GM18861 (cell line): ENCODE results near the gene PAK5.

Source experiments
- ATAC-seq: cut with Tn5 transposase; IDR thresholded peaks from one replicate; pipeline ENCODE4 v1.9.1; 2021; ENCODE audit not compliant: unreplicated experiment

Gene PAK5

DNA sequence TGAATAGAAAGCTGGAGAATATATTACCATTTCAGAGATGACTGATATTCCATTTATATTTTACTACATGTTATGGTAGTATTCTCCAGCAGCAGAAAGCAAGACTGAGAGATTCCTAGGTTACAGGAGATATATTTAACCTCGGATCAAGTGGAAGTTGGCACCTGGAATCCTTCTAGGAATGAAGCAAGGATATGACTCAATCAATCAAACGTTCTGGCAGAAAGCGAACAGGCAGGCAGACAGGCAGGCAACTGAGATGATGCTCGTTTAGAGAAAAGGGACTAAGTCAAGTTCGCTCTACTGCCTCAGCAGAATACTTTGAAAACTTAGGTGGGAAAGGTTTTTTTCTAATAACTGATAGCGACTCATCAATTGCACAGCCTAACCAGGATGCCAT lies 46.2 kb downstream of the PAK5 start:
- ATAC-seq = no peak

DNA sequence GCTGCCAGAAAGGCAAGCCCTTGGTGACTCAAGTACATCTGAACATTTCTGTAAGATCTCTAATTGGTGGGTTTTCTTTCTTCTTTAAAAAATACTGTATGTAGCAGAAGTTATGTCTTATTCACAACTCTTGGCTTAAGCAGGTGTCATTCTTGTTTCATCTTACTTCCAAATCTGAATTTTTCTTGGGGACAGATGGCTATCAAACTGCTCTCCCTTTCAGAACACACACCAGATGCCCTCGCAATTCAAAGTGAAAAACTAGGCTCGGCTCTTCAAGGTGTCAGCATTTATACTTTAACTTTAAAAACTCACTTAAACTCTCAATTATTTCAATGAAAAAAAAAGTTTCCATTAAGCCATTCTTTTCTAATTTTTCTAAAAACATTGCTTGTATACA lies 49.7 kb downstream of the PAK5 start:
- ATAC-seq = no peak

DNA sequence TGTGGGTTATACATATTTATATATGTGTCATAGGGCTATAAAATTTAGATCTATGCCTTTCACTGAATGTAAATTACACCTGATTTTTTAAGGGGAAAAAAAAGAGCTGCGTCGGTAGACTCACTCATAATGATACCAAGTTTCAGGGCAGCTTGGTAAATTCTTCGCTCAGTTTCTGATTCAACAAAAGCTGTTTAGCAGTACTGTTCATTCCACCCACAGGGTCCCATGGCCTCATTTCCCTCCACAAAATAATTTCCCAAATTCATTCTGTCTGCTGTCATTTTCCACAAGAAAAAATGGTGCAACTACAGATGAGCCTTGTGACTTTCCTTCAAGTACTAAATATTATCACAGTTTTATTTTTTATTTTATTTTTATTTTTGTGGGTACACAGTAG lies 63.7 kb downstream of the PAK5 start:
- no peak for ATAC-seq

DNA sequence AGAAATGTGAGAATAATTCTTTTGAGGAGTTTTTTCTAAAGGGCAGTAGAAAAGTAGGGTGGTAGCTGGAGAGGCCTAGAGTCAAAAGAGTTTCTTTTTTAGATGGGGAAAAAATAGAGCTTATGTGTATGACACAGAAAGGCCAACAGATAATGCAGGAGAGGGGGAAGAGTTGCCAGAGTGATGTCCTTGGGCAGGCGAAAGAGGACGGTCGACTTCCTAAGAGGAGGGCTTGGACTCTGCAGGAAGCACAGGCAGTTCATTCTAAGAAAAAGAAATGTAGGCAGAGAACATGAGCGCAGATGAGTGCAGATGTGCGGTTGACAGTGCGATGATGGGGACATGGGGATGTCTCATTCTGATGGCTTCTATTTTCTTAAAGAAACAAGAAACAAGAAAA lies 68.9 kb downstream of the PAK5 start:
- ATAC-seq = no peak

DNA sequence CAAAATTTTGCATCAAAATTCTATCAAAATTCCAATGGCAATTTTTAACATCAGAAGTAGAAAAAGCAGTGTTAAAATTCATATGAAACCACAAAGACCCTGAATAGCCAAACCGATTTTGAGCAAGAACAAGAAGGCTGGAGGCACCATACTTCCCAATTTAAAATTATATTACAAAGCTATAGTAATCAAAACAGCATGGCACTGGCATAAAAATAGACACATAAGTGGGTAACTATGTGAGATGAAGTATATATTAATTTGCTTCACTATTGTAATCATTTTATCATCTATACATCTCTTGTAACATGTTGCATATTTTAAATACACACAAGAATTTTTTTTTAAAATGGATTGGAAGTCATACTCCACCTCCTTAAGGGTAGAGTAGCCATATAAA lies 77.4 kb downstream of the PAK5 start:
- no peak for ATAC-seq

DNA sequence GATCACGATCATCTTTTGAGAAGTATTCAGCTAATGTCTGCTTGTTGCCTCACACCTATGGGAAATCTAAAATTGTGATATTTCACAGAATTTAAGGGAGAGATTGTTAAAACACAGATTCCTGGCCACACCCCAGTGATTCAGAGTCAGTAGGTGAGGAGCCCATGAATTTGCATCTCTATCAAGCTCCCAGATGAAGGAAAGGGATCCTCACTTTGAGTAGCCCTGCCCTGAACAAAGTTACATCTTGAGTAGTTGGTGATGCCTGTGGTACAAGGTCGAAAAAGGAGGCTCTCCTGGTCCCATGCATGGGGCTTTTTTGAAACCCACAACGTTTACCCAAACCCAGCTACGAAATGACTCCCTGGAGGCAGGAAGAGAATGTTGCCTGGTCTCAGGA lies 79.5 kb downstream of the PAK5 start:
- ATAC-seq = no peak

- ATAC-seq = no peak
These were observed 80.1 kb downstream of the PAK5 start for GRCh38 chr20:9758752-9759151.

DNA sequence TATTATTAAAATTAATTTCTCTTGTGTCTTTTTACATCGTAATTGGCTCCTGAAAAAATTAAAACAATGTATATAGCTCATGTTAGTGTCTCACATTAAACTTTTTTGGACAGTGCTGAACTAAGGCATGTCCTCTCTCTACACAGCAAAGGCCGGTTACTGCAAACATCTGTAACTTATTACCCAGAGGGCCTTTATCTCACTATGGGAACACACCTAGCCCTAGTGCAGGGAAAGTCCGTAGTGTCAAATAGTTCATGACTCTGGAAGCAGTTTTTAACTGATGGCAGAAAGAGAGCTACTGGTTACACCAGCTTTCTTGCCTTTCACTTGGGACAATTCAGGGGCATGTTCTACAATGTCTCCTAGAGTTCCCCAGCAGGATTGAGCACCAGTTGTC lies 82.2 kb downstream of the PAK5 start:
- no peak for ATAC-seq

GRCh38 chr20:9755301-9755700 lies 83.6 kb downstream of the PAK5 start:
- ATAC-seq = no peak

DNA sequence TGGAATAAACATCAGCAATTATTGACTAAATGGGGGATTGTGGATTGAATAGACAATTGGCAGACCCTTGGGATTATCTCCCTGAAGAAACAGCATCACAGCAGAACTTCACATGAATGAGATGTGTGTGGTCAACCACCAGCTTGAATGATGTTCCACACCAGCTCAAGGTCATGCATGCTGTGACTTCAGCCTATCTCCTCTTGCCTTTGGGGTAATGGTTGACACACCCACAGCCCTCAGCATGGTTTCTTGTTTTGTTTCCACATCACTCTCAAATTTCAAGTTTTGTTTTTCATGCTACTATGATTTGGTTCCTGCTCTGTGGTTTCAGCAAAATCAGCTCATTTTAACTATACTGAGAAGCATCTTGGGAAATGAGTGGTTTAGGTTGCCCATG lies 94.3 kb downstream of the PAK5 start:
- no peak for ATAC-seq

- ATAC-seq = no peak
These were observed 95.0 kb downstream of the PAK5 start for GRCh38 chr20:9743871-9744270.

- no peak for ATAC-seq
These were observed 96.1 kb downstream of the PAK5 start for GRCh38 chr20:9742821-9743220.

GRCh38 chr20:9741996-9742395 lies 96.9 kb downstream of the PAK5 start:
- ATAC-seq = no peak

DNA sequence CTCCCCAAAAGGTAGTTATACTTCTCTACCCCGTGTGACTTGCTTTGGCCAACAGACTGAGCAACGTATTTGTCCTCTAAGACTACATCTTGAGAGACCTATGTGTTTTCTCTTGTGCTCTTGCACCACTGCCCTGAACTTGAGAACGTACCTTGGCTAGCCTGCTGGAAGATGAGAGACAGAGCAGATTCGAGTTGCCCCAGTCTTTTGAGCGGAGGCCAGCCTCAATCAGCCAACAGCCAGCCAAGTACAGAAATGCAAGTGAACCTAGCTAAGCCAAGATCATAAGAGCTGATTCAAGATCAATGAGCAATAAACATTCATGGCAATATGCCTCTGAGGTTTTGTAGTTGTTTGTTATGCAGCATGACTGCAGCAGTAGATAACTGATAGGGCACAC lies 98.4 kb downstream of the PAK5 start:
- no peak for ATAC-seq

DNA sequence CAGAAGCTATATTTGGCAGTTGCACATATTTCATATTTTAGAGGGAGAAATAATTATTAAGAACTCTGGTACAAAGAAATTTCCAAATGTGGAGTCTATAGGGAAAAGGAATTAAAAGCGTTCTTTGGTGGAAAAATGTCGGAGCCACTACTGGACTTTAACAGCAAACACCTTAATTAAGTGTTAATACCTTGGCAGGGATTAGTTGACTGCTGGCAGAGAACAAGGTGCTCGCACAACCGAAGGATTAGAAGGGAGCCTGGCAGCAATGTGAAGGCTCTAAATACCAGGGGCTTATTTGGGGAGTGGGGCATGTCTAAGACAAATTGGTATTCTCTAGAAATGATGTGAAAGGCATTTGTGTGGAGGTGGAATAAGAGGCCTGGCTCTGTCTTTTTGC lies 98.9 kb downstream of the PAK5 start:
- no peak for ATAC-seq

DNA sequence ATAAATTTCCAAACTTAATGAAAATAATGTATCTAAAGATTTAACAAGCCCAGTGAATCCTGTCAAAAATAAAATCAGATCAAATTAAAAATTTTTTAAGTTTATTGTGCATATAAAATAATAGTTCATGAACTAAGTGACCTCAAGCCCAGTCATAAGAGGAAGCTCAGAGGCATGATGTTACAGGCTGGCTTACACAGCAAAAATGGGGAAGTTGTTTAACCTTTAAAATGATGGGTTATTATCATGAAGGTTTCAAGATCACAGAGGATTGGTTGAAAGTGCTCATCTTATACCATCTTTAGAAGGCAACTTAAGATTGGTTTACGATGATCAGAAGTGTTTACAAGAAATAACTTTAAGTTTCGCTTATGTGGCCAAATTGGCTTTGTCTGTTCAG lies 102.5 kb downstream of the PAK5 start:
- ATAC-seq = no peak

DNA sequence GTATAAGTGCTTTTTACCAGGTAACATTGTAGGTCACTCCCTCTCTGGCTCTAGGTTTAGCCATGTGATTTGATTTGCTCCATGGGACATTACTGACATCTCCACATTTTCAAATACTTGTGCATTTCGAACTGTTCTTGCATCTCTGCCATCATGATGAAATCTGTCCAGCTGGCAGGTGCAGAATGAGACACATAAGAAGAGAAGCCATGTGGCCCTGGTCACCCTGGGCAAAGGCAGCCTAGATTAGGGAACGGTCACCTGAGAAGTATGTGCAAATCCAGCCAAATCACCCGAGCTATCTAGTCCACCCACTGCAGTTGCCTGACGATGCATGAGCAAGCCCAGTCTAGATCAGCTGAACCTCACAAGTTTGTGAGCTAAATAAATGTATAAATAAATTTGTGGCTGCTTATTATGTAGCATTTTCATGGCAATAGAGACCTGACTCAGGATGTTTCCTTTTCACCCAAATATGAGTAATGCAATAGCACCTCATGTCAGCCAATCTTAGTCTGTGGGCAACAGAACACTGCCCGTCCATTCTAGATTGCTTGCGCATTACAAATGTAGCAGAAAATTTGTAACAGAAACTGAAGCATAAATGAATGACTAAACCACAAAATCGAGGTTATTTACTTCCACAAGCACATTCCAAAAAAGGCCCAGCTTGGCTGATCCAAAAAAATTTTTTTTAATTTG lies 115.2 kb downstream of the PAK5 start:
- ATAC-seq = no peak

GRCh38 chr20:9711872-9712271 lies 127.0 kb downstream of the PAK5 start:
- ATAC-seq = no peak

GRCh38 chr20:9710685-9711084 lies 128.2 kb downstream of the PAK5 start:
- no peak for ATAC-seq

GRCh38 chr20:9705722-9706476 lies 133.0 kb downstream of the PAK5 start:
- ATAC-seq = no peak

- ATAC-seq = no peak
These were observed 139.7 kb downstream of the PAK5 start for GRCh38 chr20:9699181-9699580.

DNA sequence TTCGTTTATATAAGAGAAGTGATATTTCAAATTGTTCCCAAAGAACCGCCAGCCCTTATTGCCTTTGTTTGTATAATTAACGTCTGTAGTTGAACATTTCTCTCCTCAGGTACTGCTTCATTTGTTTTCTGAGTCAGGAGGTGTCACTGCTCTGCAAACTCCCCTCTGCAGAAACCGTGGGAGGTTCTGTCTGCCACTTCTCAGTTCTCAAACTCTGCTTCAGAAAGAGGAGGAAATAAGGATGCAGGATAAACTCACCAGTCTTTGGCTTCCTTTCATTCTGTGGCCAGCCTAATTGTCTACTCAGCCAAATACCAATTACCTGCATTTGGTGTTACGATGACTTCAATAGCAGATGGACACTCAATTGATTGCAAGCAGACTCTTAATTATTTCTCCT lies 149.8 kb downstream of the PAK5 start:
- ATAC-seq = no peak

- ATAC-seq = no peak
These were observed 152.0 kb downstream of the PAK5 start for GRCh38 chr20:9686866-9687265.
